GM21526 (cell line): ENCODE measurements around the gene ERN1.

Experiments used
- ATAC-seq: cut with Tn5 transposase; IDR thresholded peaks from one replicate; pipeline ENCODE4 v1.9.1; 2021; ENCODE audit warnings: moderate library complexity; ENCODE audit not compliant: unreplicated experiment, low FRiP score

ERN1 gene

DNA sequence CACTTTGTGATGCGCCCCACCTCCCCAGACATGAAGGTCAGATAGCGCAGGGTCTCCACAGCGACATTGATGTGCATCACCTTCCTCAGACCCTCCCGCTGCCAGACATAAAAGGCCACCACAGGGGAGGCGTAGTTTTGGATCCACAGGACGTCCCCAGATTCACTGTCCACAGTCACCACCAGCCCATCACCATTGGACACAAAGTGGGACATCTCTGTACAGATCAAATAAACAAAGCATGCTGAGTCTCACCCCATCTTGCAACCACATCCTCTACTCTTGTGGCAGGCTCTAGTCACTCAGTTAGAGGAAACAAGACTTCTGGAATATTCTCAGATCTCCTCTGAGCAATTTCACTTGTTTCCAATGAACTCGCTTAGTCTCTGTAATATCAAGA is 63.2 kb downstream of the ERN1 start:
- ATAC-seq = no peak

DNA sequence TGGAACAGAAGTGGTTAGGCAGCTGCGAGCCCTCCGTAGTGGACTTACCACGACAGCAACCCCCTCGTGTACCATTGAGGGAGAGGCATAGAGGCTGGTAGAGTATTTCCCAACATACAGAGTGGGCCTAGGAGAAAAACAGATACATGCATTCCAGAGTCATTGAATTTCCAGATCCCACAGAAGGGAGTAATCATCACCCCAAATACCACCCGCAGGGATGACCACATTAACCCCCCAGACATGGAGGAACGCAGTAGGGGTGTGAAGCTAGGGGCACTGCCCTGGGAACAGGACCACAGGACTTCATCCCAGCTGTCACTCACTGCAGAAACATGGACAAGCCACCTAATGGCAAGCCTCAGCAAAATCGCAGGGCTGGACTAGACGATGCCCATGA is 64.8 kb downstream of the ERN1 start:
- no peak for ATAC-seq

GRCh38 chr17:64064331-64064730 is 65.6 kb downstream of the ERN1 start:
- ATAC-seq = no peak

- no peak for ATAC-seq
Measured at GRCh38 chr17:64063766-64064224, 66.1 kb downstream of the ERN1 start.

DNA sequence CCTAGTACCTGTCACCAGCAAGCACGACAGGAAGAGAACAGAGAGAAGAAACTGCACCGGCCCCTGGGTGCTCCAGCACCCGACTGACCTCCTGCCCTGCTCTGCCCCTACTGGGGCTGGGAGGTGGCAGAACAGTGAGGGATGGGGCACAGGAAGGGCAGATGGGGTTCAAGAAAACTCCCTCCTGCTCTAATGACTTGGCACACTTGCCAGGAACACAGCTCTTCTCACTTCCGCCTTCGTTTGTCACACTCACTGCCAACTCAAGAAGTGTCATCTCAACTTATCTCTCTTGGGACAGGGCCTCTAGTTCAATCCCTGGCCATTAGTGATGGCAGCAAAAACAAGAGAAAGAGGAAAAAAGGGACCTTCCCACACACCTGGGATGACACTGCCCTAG is 66.9 kb downstream of the ERN1 start:
- ATAC-seq = no peak

- ATAC-seq = no peak
Measured at GRCh38 chr17:64061178-64061898, 68.6 kb downstream of the ERN1 start.

- ATAC-seq = no peak
Measured at GRCh38 chr17:64060331-64060730, 69.6 kb downstream of the ERN1 start.

DNA sequence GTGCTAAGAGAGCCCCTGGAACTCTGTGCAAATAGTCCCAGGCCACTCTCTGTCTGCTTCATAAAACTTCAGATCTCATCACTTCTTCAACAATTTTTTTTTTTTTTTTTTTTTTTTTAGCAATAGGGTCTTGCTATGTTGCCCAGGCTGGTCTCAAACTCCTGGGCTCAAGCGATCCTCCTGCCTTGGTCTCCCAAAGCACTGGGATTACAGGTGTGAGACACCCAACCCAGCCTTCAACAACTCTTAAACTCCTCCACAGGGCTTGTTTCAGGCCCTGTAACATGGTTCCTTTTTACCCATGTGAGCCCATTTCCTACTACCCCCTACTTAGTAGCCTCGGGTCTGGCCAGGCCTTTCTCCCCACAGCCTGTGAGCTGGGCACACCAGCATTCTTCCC is 70.2 kb downstream of the ERN1 start:
- no peak for ATAC-seq

DNA sequence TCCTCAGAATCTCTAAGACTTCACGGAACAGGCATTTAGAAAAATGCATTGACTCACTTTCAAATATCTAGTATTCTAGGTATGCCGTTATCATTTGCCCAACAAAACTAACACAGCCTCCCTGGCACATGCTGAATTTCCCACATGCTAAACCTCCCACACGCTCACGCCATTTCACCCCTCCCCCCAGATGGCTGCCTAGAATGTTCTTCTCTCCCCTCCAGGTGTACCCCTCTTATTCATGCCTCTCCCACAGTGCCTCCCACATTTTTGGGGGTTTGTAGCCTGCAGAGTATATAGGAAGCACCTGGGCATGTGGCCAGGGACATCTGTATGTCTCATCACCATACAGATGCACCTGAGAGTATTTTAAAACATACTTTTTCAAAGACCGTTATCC is 71.3 kb downstream of the ERN1 start:
- no peak for ATAC-seq

- no peak for ATAC-seq
Measured at GRCh38 chr17:64057701-64058263, 72.2 kb downstream of the ERN1 start.

GRCh38 chr17:64056269-64057005 is 73.5 kb downstream of the ERN1 start:
- ATAC-seq = no peak

DNA sequence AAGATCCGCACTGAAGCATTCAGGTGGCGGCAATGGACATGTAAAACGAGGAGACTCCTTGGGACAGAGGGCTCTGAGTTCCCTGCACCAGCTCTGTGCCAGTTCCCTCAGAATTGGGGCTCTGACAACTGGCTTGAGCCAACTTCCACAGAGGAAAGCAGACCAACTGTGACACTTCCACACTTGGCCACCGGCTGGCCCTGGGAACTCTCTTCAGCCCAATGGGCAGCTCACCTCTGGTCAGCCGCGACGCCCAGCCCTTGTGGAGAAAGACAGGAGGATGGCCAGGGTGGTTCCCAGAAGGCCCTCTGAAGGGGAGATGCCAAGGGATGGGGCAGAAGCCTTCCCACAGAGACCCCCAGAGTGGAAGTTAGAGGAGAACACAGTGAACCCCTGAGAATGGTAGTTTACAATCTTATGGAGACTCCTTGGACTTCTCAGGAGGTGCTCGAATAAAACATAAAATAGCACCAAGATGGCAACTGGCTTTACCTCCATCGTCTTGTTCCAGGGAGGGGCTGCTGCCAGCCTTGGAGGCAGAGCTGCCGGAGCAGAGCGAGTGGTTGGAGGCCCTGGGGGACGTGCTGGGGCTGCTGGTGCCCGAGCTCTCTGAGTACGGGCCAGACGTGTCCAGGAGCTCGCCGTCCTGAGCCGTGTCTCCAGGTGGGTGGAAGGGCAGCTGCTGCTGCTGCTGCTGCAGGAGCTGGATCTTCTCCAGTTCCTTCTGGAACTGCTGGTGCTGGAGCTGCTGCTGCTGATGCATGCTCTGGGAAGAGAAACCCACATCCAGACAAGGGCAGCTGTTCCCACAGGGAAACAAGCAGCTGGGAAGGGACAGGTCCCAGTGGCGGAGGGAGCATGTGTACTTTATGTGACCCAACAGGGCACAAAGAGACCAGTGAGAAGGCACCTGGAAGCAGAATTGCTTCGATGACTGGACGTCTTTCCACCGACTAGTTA is 74.5 kb downstream of the ERN1 start:
- no peak for ATAC-seq

DNA sequence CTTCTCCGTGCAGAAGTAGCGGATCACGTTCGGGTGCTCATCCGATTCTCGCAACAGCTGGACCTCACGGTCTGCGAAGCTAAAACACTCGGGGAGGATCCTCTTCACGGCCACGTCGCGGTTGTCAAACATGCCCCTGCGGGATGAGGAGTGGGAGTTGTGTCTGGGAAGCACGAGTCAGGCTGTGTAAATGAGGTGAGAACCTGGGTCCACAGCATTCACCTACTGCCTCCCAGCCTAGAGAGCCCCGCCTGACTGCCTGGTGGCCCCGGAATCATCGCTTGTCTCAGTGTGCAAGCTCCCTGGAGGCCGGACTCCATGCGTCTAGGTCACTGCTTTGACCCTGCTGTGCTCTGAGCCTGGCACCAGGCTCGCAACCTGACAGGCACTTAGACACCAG is 75.6 kb downstream of the ERN1 start:
- ATAC-seq = no peak

- no peak for ATAC-seq
Measured at GRCh38 chr17:64053101-64053500, 76.8 kb downstream of the ERN1 start.

- no peak for ATAC-seq
Measured at GRCh38 chr17:64051153-64051552, 78.8 kb downstream of the ERN1 start.

- no peak for ATAC-seq
Measured at GRCh38 chr17:64048805-64049204, 81.1 kb downstream of the ERN1 start.

DNA sequence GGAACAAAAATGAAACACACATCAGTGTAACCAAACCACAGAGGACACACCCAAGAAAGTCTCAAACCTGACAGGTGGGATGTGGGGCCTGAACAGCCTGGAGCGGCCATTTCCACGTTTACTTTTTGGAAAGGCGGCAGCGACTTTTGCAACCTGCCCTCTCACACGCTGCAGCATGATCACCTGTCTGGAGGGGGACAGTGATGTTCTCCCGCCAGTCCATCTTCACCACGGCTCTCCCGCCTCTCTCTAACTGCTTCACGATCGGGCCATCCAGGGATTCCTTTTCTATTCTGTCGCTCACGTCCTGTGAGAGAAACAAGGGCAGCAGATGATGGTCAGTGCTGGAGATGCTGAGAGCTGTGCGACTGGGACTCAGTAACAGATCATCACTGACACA is 84.8 kb downstream of the ERN1 start:
- ATAC-seq = no peak

GRCh38 chr17:64042700-64043485 is 87.1 kb downstream of the ERN1 start:
- ATAC-seq = no peak

GRCh38 chr17:64041912-64042311 is 88.0 kb downstream of the ERN1 start:
- no peak for ATAC-seq

DNA sequence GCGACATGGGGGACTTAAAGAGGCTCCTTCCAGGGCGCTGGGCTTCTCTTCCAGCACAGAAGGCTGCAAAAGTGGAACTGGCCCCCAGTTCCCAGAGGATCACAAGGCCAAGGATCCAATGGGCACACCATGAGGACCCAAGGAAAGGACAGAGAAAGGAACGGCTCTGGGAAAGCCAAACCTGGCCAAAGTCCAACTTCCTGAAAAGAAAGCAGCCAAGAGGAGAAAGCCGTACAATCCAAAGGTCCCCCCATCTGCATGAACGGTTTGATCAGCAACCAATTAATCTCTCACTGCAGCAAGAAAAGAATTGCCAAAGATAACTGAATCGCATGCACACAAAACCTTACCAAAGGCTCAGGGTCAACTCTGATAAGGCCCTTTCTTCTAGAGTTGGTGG is 89.7 kb downstream of the ERN1 start:
- ATAC-seq = no peak
